OCI-LY7 (cell line): ENCODE results near the gene TRAPPC12. TPM values are rescaled to one million over a fixed set of nuclear protein-coding genes. Genes with fewer than 3 reads are reported as not detected.

ENCODE experiments used
- BruUV-seq: library from RNA; stranded (reverse); fragments of 400-500 nt; replicated peaks from 2 replicates; lab custom pipeline; 2021; lab: Mats Ljungman, UMichigan
- CTCF ChIA-PET: fragments of 300-600 bp; sonication (Branson Sonifier 250); formaldehyde crosslinking; loops from one replicate; lab custom pipeline; 2022; ENCODE audit warnings: antibody characterized with exemption; ENCODE audit not compliant: unreplicated experiment; lab: Charles Lee
- POLR2A ChIA-PET: fragments of 300-600 bp; sonication (Branson Sonifier 250); formaldehyde crosslinking; loops from one replicate; lab custom pipeline; 2022; ENCODE audit warnings: antibody characterized with exemption; lab: Charles Lee
- DNase-seq: peaks from one replicate; pipeline ENCODE4 v3.0.0-alpha.2; 2015; ENCODE audit warnings: low spot score
- H2AFZ ChIP-seq: fragments of 200-600 bp; sonication (generic), shearing (Covaris generic); 2 replicates; pipeline ENCODE4 v1.6.1; 2014; ENCODE audit warnings: mild to moderate bottlenecking, antibody characterized with exemption, low read length, moderate library complexity
- H3K27ac ChIP-seq: fragments of 200-600 bp; sonication (generic); 2 replicates; pipeline ENCODE4 v1.5.1; 2014; ENCODE audit warnings: mixed run types, low read depth, mild to moderate bottlenecking, moderate library complexity, low read length, inconsistent platforms; ENCODE audit not compliant: poor library complexity, severe bottlenecking
- H3K36me3 ChIP-seq: fragments of 200-600 bp; sonication (generic); 2 replicates; pipeline ENCODE4 v1.6.1; 2014; ENCODE audit warnings: mild to moderate bottlenecking, antibody characterized with exemption, low read length, moderate library complexity, mixed read lengths; ENCODE audit not compliant: insufficient read depth
- H3K4me1 ChIP-seq: fragments of 200-600 bp; sonication (generic); 2 replicates; pipeline ENCODE4 v1.5.1; 2014; ENCODE audit warnings: mild to moderate bottlenecking, low read length; ENCODE audit not compliant: insufficient read depth, poor library complexity, severe bottlenecking
- H3K4me2 ChIP-seq: fragments of 200-600 bp; sonication (generic); 2 replicates; pipeline ENCODE4 v1.6.1; 2014; ENCODE audit warnings: mild to moderate bottlenecking, low read length
- H3K4me3 ChIP-seq: fragments of 200-600 bp; sonication (generic); 2 replicates; pipeline ENCODE4 v1.5.1; 2014; ENCODE audit warnings: mild to moderate bottlenecking, low read depth, low read length; ENCODE audit not compliant: poor library complexity, severe bottlenecking
- H3K79me2 ChIP-seq: fragments of 200-600 bp; sonication (generic); 2 replicates; pipeline ENCODE4 v1.6.1; 2016; ENCODE audit warnings: low read depth, mild to moderate bottlenecking, low read length, moderate library complexity, mixed read lengths; ENCODE audit not compliant: insufficient read depth
- H3K9me2 ChIP-seq: fragments of 200-600 bp; sonication (generic); 2 replicates; pipeline ENCODE4 v1.6.1; 2016; ENCODE audit warnings: mild to moderate bottlenecking, low read length, mixed read lengths; ENCODE audit not compliant: insufficient read depth
- H3K9me3 ChIP-seq: fragments of 200-600 bp; sonication (generic); 2 replicates; pipeline ENCODE4 v1.6.1; 2014; ENCODE audit warnings: mild to moderate bottlenecking, mixed run types, low read length, mixed read lengths
- H4K20me1 ChIP-seq: fragments of 200-600 bp; sonication (generic); 2 replicates; pipeline ENCODE4 v1.6.1; 2014; ENCODE audit warnings: mild to moderate bottlenecking, antibody characterized with exemption, low read length, moderate library complexity, mixed read lengths; ENCODE audit not compliant: insufficient read depth
- EZH2phosphoT487 ChIP-seq: fragments of 200-600 bp; sonication (generic); IDR thresholded peaks from 2 replicates; pipeline ENCODE4 v1.6.1; 2018; ENCODE audit warnings: low read depth, borderline replicate concordance, mild to moderate bottlenecking, mixed run types, antibody characterized with exemption, low read length, moderate library complexity, mixed read lengths
- intact Hi-C: fragments of 100-400 bp; cut with micrococcal nuclease; formaldehyde crosslinking; loops from one replicate; pipeline ENCODE4 v1.10.0; 2022; ENCODE audit not compliant: unreplicated experiment
- total RNA-seq, 2 experiments: library from RNA; depleted of rRNA in 1 of 2; stranded (reverse); fragments of >200 nt in 1 of 2; shearing (Covaris generic) in 1 of 2; gene quantifications; 2 replicates each; pipeline ENCODE4 v1.2.3, GENCODE V29; 2014 to 2022
- TF ChIP-seq, protein P1 (sequence below): fragments of 200-600 bp; sonication (generic); conservative IDR thresholded peaks from 2 replicates; pipeline ENCODE4 v1.5.1; 2014; ENCODE audit warnings: mild to moderate bottlenecking, antibody characterized with exemption, low read length, moderate library complexity, mixed read lengths

The TRAPPC12 gene
- total RNA-seq, 2 experiments from 2014 or later = 85.2 to 91.6 TPM

DNA sequence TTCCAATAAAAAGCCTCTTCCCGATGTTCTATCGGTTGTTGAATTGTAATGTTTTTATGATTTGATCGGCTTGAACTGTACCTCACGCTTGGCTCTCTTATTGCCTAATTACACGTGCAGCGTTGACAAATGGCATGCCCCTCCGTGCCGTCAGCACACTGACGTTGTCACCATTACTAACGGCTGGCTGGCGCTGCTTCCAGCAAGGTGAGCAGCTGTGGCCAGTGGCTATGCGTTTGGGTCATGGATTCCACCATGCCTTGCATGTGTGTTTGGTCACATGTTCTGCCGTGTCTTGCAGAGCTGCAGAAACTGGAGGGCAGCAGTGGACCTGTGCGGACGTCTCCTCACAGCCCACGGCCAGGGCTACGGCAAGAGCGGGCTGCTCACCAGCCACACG, 42.1 kb downstream of the TRAPPC12 start:
- Histone ChIP-seq H3K9me2 (no peaks in the 10 kb centered on the region), H3K4me2 (no peak overlapping the region), H3K4me3 (no peak overlapping the region), H3K4me1 (peaks cover 6% of the 10 kb centered on the region), H4K20me1 (no peaks in the 10 kb centered on the region), H3K36me3 (peaks cover 56% of the 10 kb centered on the region), H3K27ac (no peak overlapping the region), H3K79me2 (no peaks in the 10 kb centered on the region), H2AFZ (no peak overlapping the region), H3K9me3 (no peaks in the 10 kb centered on the region)
- ChIA-PET CTCF (interaction anchor here (1.0 kb wide), 1 partner anchor 25 kb away, joined by 3 read pairs; no protein-coding TSS in a partner anchor), POLR2A (interaction anchor here (1.0 kb wide), 1 partner anchor 9 kb away, joined by 3 read pairs; no protein-coding TSS in a partner anchor)
- TF ChIP-seq, protein P1, sequence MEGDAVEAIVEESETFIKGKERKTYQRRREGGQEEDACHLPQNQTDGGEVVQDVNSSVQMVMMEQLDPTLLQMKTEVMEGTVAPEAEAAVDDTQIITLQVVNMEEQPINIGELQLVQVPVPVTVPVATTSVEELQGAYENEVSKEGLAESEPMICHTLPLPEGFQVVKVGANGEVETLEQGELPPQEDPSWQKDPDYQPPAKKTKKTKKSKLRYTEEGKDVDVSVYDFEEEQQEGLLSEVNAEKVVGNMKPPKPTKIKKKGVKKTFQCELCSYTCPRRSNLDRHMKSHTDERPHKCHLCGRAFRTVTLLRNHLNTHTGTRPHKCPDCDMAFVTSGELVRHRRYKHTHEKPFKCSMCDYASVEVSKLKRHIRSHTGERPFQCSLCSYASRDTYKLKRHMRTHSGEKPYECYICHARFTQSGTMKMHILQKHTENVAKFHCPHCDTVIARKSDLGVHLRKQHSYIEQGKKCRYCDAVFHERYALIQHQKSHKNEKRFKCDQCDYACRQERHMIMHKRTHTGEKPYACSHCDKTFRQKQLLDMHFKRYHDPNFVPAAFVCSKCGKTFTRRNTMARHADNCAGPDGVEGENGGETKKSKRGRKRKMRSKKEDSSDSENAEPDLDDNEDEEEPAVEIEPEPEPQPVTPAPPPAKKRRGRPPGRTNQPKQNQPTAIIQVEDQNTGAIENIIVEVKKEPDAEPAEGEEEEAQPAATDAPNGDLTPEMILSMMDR = no peak
- TF ChIP-seq EZH2phosphoT487 = no peak
- intact Hi-C loops = no loop called here
- no TSS peak for BruUV-seq
- no peak for DNase-seq

DNA sequence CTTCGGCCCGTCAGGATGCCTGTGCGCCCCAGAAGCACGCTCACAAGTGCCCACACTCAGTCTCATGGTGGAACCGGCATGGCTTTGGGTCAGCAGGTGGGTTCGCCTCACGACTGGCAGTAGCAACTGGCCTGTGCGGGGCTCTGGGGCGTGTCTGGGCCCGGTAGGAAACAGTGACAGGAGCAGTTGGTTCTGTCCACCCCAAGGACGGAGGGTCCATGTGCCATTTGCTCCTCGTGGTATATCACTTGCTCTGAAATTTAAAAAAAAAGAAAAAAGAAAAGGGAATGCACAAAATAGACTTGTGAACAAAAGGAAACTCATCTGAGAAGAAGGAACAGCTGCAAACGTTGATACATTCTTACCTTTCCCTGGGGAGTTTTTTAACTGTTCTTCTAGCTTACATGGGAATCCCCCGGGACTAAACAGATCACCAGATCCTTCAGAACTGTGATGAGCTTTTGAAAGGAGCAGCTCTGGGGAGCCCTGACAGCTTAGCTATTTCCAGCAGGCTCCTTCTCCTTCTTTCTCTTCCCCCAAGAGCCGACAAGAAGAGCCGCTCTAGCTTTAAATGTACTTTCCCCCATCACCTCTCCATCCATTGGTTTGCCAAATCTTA, 42.8 kb downstream of the TRAPPC12 start:
- POLR2A ChIA-PET = interaction anchor here (0.6 to 1.1 kb wide), 3 partner anchors 17 to 245 kb away, joined by 3 read pairs; no protein-coding TSS in a partner anchor
- DNase-seq = peak; percentile 22
- intact Hi-C loops = no loop called here

More for the DNA sequence above, 42.8 kb downstream of the TRAPPC12 start:
- peaks cover 63% of the 10 kb centered on the region for H3K36me3 ChIP-seq
- H3K4me3 ChIP-seq = no peak overlapping the region
- CTCF ChIA-PET = interaction anchor here (0.9 kb wide), 1 partner anchor 229 kb away, joined by 8 read pairs; no protein-coding TSS in a partner anchor
- peaks cover 6% of the 10 kb centered on the region for H3K4me1 ChIP-seq
- TF ChIP-seq, protein P1 = no peak
- no peak for TF ChIP-seq EZH2phosphoT487
- H3K9me3 ChIP-seq = no peaks in the 10 kb centered on the region
- BruUV-seq = no TSS peak
- no peaks in the 10 kb centered on the region for H3K9me2 ChIP-seq
- no peak overlapping the region for H3K27ac ChIP-seq
- H4K20me1 ChIP-seq = no peaks in the 10 kb centered on the region
- H3K4me2 ChIP-seq = no peak overlapping the region
- H3K79me2 ChIP-seq = no peaks in the 10 kb centered on the region
- H2AFZ ChIP-seq = no peak overlapping the region
